HAP-1 (cell line): Measurements from ENCODE around the gene ZNF70.
A peak's percentile ranks its signal among the peaks of the same experiment; 100 is the strongest.

Experiments used
- DNase-seq, 2 experiments: peaks; one replicate each; pipeline ENCODE4 v3.0.0-alpha.2; 2016 to 2020; ENCODE audit warnings: low spot score in 2 of 2
- H3K27me3 ChIP-seq: fragments of 250-450 bp; sonication (Bioruptor Pico); 2 replicates; pipeline ENCODE4 v1.5.1; 2020; ENCODE audit warnings: low read depth, mild to moderate bottlenecking, moderate library complexity
- H3K36me3 ChIP-seq: fragments of 250-450 bp; sonication (Bioruptor Pico); replicated peaks from 2 replicates; pipeline ENCODE4 v1.5.1; 2020; ENCODE audit warnings: mild to moderate bottlenecking
- H3K4me1 ChIP-seq: fragments of 250-450 bp; sonication (Bioruptor Pico); 2 replicates; pipeline ENCODE4 v1.5.1; 2020; ENCODE audit warnings: mild to moderate bottlenecking
- H3K4me3 ChIP-seq: fragments of 250-450 bp; sonication (Bioruptor Pico); 2 replicates; pipeline ENCODE4 v1.5.1; 2020; ENCODE audit warnings: mild to moderate bottlenecking, moderate library complexity
- H3K9me3 ChIP-seq: fragments of 250-450 bp; sonication (Bioruptor Pico); 2 replicates; pipeline ENCODE4 v1.5.1; 2020; ENCODE audit warnings: mild to moderate bottlenecking, moderate library complexity
- in situ Hi-C: fragments of 300-500 bp; cut with MboI; formaldehyde crosslinking; loops from 3 replicates; pipeline ENCODE4 v1.14.3; 2020; ENCODE audit warnings: low sequenced_read_pairs, inconsistent platforms, mixed read lengths

Gene ZNF70

GRCh38 chr22:23714596-23715578, 36.0 kb downstream of the ZNF70 start:
- Histone ChIP-seq H3K27me3 (no peaks in the 10 kb centered on the region), H3K4me3 (no peak overlapping the region)
- peak in 1 of 2 experiments; percentile 17 for DNase-seq

DNA sequence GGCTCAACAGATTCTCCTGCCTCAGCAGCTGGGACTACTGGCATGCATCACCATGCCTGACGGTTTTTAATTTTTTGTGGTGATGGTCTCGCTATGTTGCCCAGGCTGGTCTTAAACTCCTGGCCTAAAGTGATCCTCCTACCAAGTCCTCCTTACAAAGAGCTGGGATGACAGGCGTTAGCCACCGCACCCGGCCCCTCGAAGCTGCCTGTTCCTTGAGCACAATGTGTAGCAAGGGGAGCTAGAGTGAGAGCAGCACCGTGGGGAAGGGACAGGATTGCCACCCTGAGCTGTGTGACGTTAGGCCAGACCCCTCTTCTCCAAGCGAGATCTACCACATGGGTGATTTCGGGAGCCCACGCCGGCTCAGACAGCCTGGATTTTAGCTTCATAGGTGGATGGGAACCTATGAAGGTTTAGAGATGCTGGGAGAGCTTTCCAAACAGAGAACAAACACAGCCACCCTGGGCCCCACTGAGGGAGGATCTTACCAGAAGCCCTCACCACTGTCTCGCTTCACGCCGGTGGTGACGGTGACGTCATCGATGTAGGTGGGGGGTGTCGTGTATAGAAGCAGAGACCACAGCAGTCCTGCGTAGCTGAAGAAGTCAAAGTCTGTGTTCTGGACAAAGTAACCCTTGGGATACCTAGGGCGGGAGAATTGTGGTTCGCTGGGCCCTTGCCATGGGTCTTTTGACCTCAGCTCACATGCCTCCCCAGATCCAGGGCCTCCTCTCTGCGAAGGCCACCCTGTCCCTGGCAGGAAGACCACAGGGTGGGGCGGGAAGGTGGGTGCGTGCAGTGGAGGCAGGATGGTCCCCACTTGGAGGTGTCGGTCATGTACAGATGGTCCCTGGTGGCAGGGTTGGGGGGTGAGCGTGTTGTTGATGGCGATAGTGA, 37.0 kb downstream of the ZNF70 start:
- no peaks in the 10 kb centered on the region for H3K27me3 ChIP-seq
- H3K36me3 ChIP-seq = peaks cover 43% of the 10 kb centered on the region
- no peaks in the 10 kb centered on the region; the same call in 1 of the 2 replicates for H3K4me1 ChIP-seq
- DNase-seq = no peak
- H3K4me3 ChIP-seq = no peak overlapping the region
- H3K9me3 ChIP-seq = no peaks in the 10 kb centered on the region
- in situ Hi-C loops = no loop called here

More at GRCh38 chr22:23714596-23715578, 36.0 kb downstream of the ZNF70 start:
- Histone ChIP-seq H3K9me3 (no peaks in the 10 kb centered on the region), H3K36me3 (peaks cover 33% of the 10 kb centered on the region), H3K4me1 (no peaks in the 10 kb centered on the region; the same call in 1 of the 2 replicates)
- in situ Hi-C loops = no loop called here

DNA sequence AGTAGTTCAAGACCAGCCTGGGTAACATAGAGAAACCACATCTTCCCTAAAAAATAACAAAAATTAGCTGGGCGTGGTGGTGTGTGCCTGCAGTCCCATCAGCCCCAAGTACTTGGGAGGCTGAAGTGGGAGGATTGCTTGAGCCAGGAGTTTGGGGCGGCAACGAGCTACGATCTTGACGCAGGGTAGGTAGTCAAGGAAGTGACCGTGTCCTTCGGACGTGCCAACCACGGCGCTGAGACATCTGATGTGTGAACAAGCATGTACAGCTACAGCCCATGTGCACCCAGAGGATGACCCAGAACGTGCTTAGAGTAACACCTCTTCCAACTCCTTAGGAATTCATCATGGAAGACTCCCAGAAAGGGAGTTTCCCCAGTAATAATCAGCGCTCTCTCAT, 38.7 kb downstream of the ZNF70 start:
- H3K4me1 ChIP-seq = no peaks in the 10 kb centered on the region; the same call in 1 of the 2 replicates
- H3K36me3 ChIP-seq = peaks cover 57% of the 10 kb centered on the region
- H3K4me3 ChIP-seq = no peak overlapping the region
- in situ Hi-C loops = no loop called here
- DNase-seq = no peak
- H3K9me3 ChIP-seq = no peaks in the 10 kb centered on the region
- H3K27me3 ChIP-seq = no peaks in the 10 kb centered on the region

DNA sequence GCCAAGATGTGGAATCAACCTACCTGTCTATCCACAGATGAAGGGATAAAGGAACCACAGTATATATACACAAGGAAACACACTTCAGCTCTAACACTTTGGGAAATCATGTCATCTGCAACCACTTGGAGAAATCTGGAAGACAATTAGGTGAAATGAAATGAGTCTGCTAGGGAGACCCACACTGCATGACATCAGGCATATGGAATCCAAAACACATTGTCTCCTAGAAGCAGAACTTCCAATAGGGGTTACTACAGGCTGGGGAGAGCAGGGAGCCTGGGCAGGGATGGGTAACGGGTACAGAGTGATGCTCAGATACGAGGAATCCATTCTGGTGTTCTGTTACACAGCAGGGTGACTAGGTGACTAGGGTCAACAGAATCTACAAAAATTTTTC, 41.8 kb downstream of the ZNF70 start:
- H3K4me3 ChIP-seq = no peak overlapping the region
- no peaks in the 10 kb centered on the region for H3K4me1 ChIP-seq
- H3K36me3 ChIP-seq = peaks cover 86% of the 10 kb centered on the region
- in situ Hi-C loops = no loop called here
- DNase-seq = no peak
- no peaks in the 10 kb centered on the region for H3K9me3 ChIP-seq
- H3K27me3 ChIP-seq = no peaks in the 10 kb centered on the region

GRCh38 chr22:23708270-23708669, 42.6 kb downstream of the ZNF70 start:
- no peak for DNase-seq
- H3K36me3 ChIP-seq = peaks cover 83% of the 10 kb centered on the region
- no peak overlapping the region for H3K4me3 ChIP-seq

DNA sequence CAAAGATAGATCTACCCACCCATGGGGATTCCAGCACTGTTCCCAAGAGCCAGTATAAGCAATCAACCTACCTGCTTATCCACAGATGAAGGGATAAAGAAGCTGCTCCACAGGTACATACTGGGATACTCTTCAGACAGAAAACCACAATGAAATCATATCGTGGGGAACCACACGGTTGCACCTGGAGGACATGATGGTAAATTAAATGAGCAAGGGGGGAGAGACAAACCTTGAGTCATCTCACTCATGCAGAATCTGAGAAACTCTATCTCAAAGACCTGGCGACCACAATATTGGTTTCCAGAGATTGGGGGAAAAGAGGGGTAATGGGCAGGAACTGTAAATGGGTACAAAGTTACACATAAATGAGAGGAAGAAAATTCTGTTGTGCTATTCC, 45.6 kb downstream of the ZNF70 start:
- H3K27me3 ChIP-seq = no peaks in the 10 kb centered on the region
- no peak overlapping the region for H3K4me3 ChIP-seq
- H3K9me3 ChIP-seq = no peaks in the 10 kb centered on the region
- in situ Hi-C loops = no loop called here
- DNase-seq = no peak
- peaks cover 81% of the 10 kb centered on the region for H3K36me3 ChIP-seq
- H3K4me1 ChIP-seq = no peaks in the 10 kb centered on the region

More at GRCh38 chr22:23708270-23708669, 42.6 kb downstream of the ZNF70 start:
- Histone ChIP-seq H3K4me1 (no peaks in the 10 kb centered on the region), H3K9me3 (no peaks in the 10 kb centered on the region), H3K27me3 (no peaks in the 10 kb centered on the region)
- in situ Hi-C loops = no loop called here

DNA sequence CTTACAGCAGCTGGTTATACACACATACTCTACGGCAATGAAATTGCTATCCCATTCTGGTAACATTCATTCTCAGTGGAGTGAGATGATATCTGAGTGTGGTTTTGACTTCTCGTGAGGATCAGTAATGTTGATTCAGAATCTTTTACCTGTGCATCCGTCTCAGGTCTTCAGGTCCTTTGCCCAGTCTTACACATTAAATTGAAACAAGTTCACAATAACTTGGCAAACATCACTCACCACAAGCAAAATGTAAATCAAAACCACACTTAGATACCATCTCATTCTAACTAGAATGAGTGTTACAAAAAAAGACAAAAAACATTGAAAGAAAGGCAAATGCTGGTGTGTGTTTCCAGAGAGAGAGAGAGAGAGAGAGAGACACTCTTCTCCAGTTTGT, 46.1 kb downstream of the ZNF70 start:
- Histone ChIP-seq H3K4me3 (no peak overlapping the region), H3K9me3 (peaks cover 3% of the 10 kb centered on the region; the same call in 1 of the 2 replicates), H3K4me1 (no peaks in the 10 kb centered on the region), H3K36me3 (peaks cover 81% of the 10 kb centered on the region), H3K27me3 (no peaks in the 10 kb centered on the region)
- in situ Hi-C loops = no loop called here
- DNase-seq = no peak

DNA sequence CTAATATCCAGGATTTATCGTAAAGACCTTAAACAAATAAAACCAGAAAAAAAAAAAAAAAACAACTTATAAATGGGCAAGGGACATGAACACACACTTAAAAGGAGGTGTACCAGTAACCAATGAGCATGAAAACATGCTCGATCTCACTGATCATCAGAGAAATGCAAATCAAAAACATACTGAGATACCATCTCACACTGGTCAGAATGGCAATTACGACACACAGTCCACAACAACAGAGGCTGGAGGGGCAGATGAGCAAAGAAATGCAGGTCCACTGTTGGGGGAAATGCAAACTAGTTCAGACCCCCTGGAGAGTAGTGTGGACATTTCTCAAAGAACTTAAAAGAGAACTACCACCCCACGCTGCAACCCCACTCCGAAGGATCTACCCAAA, 46.9 kb downstream of the ZNF70 start:
- no peak for DNase-seq
- H3K9me3 ChIP-seq = peaks cover 3% of the 10 kb centered on the region; the same call in 1 of the 2 replicates
- in situ Hi-C loops = no loop called here
- peaks cover 79% of the 10 kb centered on the region for H3K36me3 ChIP-seq
- no peaks in the 10 kb centered on the region for H3K4me1 ChIP-seq
- H3K4me3 ChIP-seq = no peak overlapping the region
- H3K27me3 ChIP-seq = no peaks in the 10 kb centered on the region

DNA sequence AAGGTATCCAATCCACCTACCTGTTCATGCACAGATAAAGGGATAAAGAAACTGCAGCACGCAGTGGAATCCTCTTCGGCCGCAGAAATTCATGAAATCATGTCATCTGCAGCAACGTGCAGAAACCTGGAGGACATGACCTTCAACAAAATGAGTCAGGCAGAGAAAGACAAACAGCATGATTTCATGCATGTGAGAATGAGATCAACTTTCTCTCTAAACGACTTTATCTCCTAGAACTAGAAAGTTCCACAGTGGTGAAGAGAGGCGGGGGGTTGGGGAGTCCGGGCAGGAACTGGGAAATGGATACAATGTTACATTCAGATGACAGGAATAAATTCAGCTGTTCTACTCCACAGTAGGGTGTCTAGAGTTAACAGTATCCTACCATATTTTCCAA, 50.2 kb downstream of the ZNF70 start:
- Histone ChIP-seq H3K27me3 (no peaks in the 10 kb centered on the region), H3K4me1 (no peaks in the 10 kb centered on the region), H3K9me3 (peaks cover 3% of the 10 kb centered on the region; the same call in 1 of the 2 replicates), H3K36me3 (peaks cover 52% of the 10 kb centered on the region), H3K4me3 (no peak overlapping the region)
- no peak for DNase-seq
- in situ Hi-C loops = no loop called here

DNA sequence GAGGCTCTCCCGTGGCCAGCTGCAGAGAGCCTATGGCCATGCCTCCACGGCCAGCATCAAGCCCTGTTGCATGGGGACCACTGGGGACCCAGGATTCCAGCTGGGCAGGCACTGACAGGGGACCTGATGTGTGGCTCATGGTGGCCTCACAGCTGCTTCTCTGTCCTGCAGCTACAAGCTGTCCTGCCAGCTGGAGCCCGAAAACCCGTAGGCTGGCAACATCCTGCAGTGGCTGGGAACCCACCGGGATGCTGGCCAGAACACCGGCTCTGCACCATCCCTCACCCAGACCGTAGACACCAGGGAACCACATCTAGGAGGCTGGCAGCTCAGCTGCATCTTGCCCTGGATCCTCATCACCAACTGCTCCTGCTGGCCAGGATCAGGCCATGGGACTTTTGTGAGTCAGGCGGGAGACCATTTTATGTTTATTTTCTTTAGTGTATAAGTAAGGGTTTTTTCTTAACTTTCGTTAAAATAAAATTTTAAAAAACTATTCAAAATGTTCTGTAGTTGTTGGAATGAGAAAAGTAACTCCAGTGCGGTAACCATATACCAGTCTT, 52.2 kb downstream of the ZNF70 start:
- Histone ChIP-seq H3K4me3 (no peak overlapping the region), H3K4me1 (no peaks in the 10 kb centered on the region), H3K27me3 (no peaks in the 10 kb centered on the region), H3K9me3 (peaks cover 3% of the 10 kb centered on the region; the same call in 1 of the 2 replicates), H3K36me3 (peaks cover 49% of the 10 kb centered on the region)
- in situ Hi-C loops = no loop called here
- DNase-seq = no peak

DNA sequence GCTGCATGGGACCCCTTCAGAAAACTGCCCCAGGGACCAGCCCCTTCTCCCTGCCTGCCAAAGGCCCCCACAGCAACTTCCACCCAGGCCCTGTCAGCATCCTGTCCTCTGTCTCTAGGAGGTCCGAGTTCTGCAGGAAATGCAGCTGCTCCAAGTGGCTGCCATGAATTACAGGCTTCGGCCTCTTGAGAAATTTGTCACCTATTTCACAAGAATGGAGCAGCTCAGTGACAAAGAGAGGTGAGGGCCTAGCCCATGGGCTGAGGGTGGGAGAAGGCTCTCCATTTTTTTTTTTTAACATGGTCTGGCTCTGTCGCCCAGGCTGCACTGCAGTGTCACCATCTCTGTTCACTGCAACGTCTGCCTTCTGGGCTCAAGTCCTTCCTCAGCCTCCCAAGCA, 52.8 kb downstream of the ZNF70 start:
- Histone ChIP-seq H3K4me1 (no peaks in the 10 kb centered on the region), H3K4me3 (no peak overlapping the region), H3K36me3 (peaks cover 46% of the 10 kb centered on the region), H3K9me3 (peaks cover 3% of the 10 kb centered on the region; the same call in 1 of the 2 replicates), H3K27me3 (no peaks in the 10 kb centered on the region)
- DNase-seq = no peak
- in situ Hi-C loops = no loop called here

GRCh38 chr22:23697031-23697970, 53.6 kb downstream of the ZNF70 start:
- H3K4me1 ChIP-seq = no peaks in the 10 kb centered on the region
- DNase-seq = no peak
- peaks cover 46% of the 10 kb centered on the region for H3K36me3 ChIP-seq
- H3K9me3 ChIP-seq = peaks cover 3% of the 10 kb centered on the region; the same call in 1 of the 2 replicates
- H3K27me3 ChIP-seq = no peaks in the 10 kb centered on the region
- H3K4me3 ChIP-seq = no peak overlapping the region
- in situ Hi-C loops = no loop called here
